Bronchial epithelial cell (primary cell): Measurements from ENCODE around the gene MEX3A. TPM values are rescaled to one million over a fixed set of nuclear protein-coding genes. Genes with fewer than 3 reads are reported as not detected.
A peak's percentile ranks its signal among the peaks of the same experiment; 100 is the strongest.

ENCODE experiments used
- DNase-seq: peaks from one replicate; pipeline ENCODE4 v3.0.0-alpha.2; 2010; ENCODE audit warnings: low read depth
- FAIRE-seq: peaks from 2 replicates; lab custom pipeline; 2011; peaks lifted over from hg19 to GRCh38; lab: Jason Lieb, UNC
- H3K27me3 ChIP-seq: 2 replicates; pipeline ENCODE4 v1.5.1; 2011; ENCODE audit warnings: low read length; ENCODE audit not compliant: control insufficient read depth, insufficient read depth
- H3K36me3 ChIP-seq: 2 replicates; pipeline ENCODE4 v1.5.1; 2011; ENCODE audit warnings: low read length; ENCODE audit not compliant: control insufficient read depth, insufficient read depth
- H3K4me3 ChIP-seq: 2 replicates; pipeline ENCODE4 v1.5.1; 2011; ENCODE audit warnings: mild to moderate bottlenecking, low read depth, low read length, control low read depth
- CTCF ChIP-seq: IDR thresholded peaks from 2 replicates; pipeline ENCODE4 v1.5.1; 2011; ENCODE audit warnings: mild to moderate bottlenecking, moderate library complexity, low read length, control low read depth, inconsistent platforms; ENCODE audit not compliant: insufficient read depth, severe bottlenecking
- total RNA-seq: library from RNA; depleted of rRNA; stranded (reverse); fragments of >200 nt; gene quantifications from 2 replicates; pipeline ENCODE4 v1.2.1, GENCODE V29; 2014

MEX3A gene
- total RNA-seq, 1 donor from 2014 or later: 0.53 TPM

- Histone ChIP-seq H3K27me3 (no peaks in the 10 kb centered on the region), H3K36me3 (no peaks in the 10 kb centered on the region), H3K4me3 (no peak overlapping the region)
- no peak for TF ChIP-seq CTCF
- FAIRE-seq (no peak), DNase-seq (no peak)
Observed at GRCh38 chr1:156083800-156084790, 1.8 kb upstream of the MEX3A start.

- DNase-seq (no peak), FAIRE-seq (no peak)
- Histone ChIP-seq H3K36me3 (no peaks in the 10 kb centered on the region), H3K4me3 (peak overlapping the region; percentile 68), H3K27me3 (no peaks in the 10 kb centered on the region)
- no peak for TF ChIP-seq CTCF
Observed at GRCh38 chr1:156081917-156082308, 352 bp downstream of the MEX3A start.

GRCh38 chr1:156081180-156081916 lies 917 bp downstream of the MEX3A start:
- TF ChIP-seq CTCF: no peak
- FAIRE-seq: no peak
- Histone ChIP-seq H3K36me3 (no peaks in the 10 kb centered on the region), H3K4me3 (peak overlapping the region; percentile 68), H3K27me3 (no peaks in the 10 kb centered on the region)
- DNase-seq: no peak

- no peak for DNase-seq
- no peak for TF ChIP-seq CTCF
- H3K27me3 ChIP-seq: no peaks in the 10 kb centered on the region
- peak overlapping the region; percentile 31 for H3K4me3 ChIP-seq
- no peaks in the 10 kb centered on the region for H3K36me3 ChIP-seq
- FAIRE-seq: no peak
Observed at GRCh38 chr1:156080863-156081179, 1.4 kb downstream of the MEX3A start.

GRCh38 chr1:156080241-156080862 lies 1.9 kb downstream of the MEX3A start:
- Histone ChIP-seq H3K27me3 (no peaks in the 10 kb centered on the region), H3K36me3 (no peaks in the 10 kb centered on the region), H3K4me3 (no peak overlapping the region)
- no peak for DNase-seq
- TF ChIP-seq CTCF: no peak
- no peak for FAIRE-seq
